ENCODE data around the gene GPR158.

The GPR158 gene

DNA sequence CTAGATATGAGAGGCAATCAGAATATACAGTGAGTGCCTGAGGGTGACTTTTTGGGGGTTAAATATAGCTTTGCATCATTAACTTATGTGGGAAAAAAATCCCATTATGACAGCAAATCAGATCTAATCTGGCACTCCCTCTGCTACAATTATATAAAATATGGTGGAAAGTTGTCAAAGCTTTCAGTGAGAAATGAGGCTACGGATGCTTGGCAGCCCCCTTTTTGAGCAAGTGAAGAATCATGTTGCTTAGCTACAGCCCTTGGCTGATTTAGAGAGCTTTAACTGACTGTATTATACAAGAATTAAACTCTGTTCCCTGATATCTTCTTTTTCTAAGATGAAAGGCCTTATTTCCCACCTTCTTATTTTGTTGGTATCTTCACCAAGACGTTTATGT is 57.4 kb downstream of the GPR158 start:
- no peak overlapping the region for H3K4me3 ChIP-seq (ENCODE audit: insufficient read depth, low read depth, low read length, poor library complexity, severe bottlenecking)
- H3K27ac ChIP-seq (ENCODE audit: insufficient read depth, low read length, poor library complexity, severe bottlenecking) = no peak overlapping the region
- H3K9me3 ChIP-seq (ENCODE audit: control insufficient read depth, low read length) = no peaks in the 10 kb centered on the region
- no peaks in the 10 kb centered on the region for H3K4me1 ChIP-seq (ENCODE audit: control insufficient read depth, insufficient read depth, low read length, poor library complexity, severe bottlenecking)
- DNase-seq = no peak
- no peaks in the 10 kb centered on the region for H3K36me3 ChIP-seq (ENCODE audit: control insufficient read depth, insufficient read depth, low read length)
- H3K27me3 ChIP-seq (replicated peaks; ENCODE audit: control insufficient read depth, insufficient read depth, low read length, poor library complexity, severe bottlenecking) = no peaks in the 10 kb centered on the region

DNA sequence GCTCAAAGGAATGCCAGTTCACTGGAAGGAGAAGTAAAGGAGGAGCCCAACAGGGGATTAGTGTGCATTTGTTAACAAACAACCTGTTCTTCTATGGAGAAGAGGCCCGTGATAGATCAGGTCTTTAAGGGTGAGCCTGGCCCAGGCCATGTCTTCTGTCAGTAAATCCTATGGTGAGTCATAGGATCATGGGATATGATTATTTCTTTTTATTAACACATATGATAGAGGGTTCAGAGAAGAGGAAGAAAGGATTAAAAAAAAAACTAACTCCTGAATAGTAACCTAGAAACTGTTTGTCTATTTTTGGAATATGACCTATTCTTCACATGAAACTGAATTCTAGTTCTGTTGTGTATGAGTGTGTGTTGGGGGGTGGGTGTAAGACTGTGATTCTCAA is 70.4 kb downstream of the GPR158 start:
- Histone ChIP-seq H3K4me1 (ENCODE audit: control insufficient read depth, insufficient read depth, low read length, poor library complexity, severe bottlenecking) (no peaks in the 10 kb centered on the region), H3K4me3 (ENCODE audit: insufficient read depth, low read depth, low read length, poor library complexity, severe bottlenecking) (no peak overlapping the region), H3K27me3 (replicated peaks; ENCODE audit: control insufficient read depth, insufficient read depth, low read length, poor library complexity, severe bottlenecking) (no peaks in the 10 kb centered on the region), H3K9me3 (ENCODE audit: control insufficient read depth, low read length) (no peaks in the 10 kb centered on the region), H3K36me3 (ENCODE audit: control insufficient read depth, insufficient read depth, low read length) (no peaks in the 10 kb centered on the region), H3K27ac (ENCODE audit: insufficient read depth, low read length, poor library complexity, severe bottlenecking) (no peak overlapping the region)
- no peak for DNase-seq

GRCh38 chr10:25257646-25258045 is 82.8 kb downstream of the GPR158 start:
- Histone ChIP-seq H3K27ac (ENCODE audit: insufficient read depth, low read length, poor library complexity, severe bottlenecking) (no peak overlapping the region), H3K9me3 (ENCODE audit: control insufficient read depth, low read length) (no peaks in the 10 kb centered on the region)

GRCh38 chr10:25261110-25261509 is 86.3 kb downstream of the GPR158 start:
- H3K27ac ChIP-seq (ENCODE audit: insufficient read depth, low read length, poor library complexity, severe bottlenecking) = no peak overlapping the region
- no peak overlapping the region for H3K4me3 ChIP-seq (ENCODE audit: insufficient read depth, low read depth, low read length, poor library complexity, severe bottlenecking)
- H3K4me1 ChIP-seq (ENCODE audit: control insufficient read depth, insufficient read depth, low read length, poor library complexity, severe bottlenecking) = no peaks in the 10 kb centered on the region
- DNase-seq = no peak
- H3K27me3 ChIP-seq (replicated peaks; ENCODE audit: control insufficient read depth, insufficient read depth, low read length, poor library complexity, severe bottlenecking) = no peaks in the 10 kb centered on the region
- no peaks in the 10 kb centered on the region for H3K9me3 ChIP-seq (ENCODE audit: control insufficient read depth, low read length)
- H3K36me3 ChIP-seq (ENCODE audit: control insufficient read depth, insufficient read depth, low read length) = no peaks in the 10 kb centered on the region

More at GRCh38 chr10:25257646-25258045, 82.8 kb downstream of the GPR158 start:
- Histone ChIP-seq H3K36me3 (ENCODE audit: control insufficient read depth, insufficient read depth, low read length) (no peaks in the 10 kb centered on the region), H3K4me1 (ENCODE audit: control insufficient read depth, insufficient read depth, low read length, poor library complexity, severe bottlenecking) (no peaks in the 10 kb centered on the region), H3K27me3 (replicated peaks; ENCODE audit: control insufficient read depth, insufficient read depth, low read length, poor library complexity, severe bottlenecking) (no peaks in the 10 kb centered on the region), H3K4me3 (ENCODE audit: insufficient read depth, low read depth, low read length, poor library complexity, severe bottlenecking) (no peak overlapping the region)
- DNase-seq = no peak

GRCh38 chr10:25261558-25261957 is 86.8 kb downstream of the GPR158 start:
- H3K4me1 ChIP-seq (ENCODE audit: control insufficient read depth, insufficient read depth, low read length, poor library complexity, severe bottlenecking) = no peaks in the 10 kb centered on the region
- no peaks in the 10 kb centered on the region for H3K27me3 ChIP-seq (replicated peaks; ENCODE audit: control insufficient read depth, insufficient read depth, low read length, poor library complexity, severe bottlenecking)
- no peaks in the 10 kb centered on the region for H3K9me3 ChIP-seq (ENCODE audit: control insufficient read depth, low read length)
- no peak overlapping the region for H3K27ac ChIP-seq (ENCODE audit: insufficient read depth, low read length, poor library complexity, severe bottlenecking)
- H3K36me3 ChIP-seq (ENCODE audit: control insufficient read depth, insufficient read depth, low read length) = no peaks in the 10 kb centered on the region
- DNase-seq = no peak
- no peak overlapping the region for H3K4me3 ChIP-seq (ENCODE audit: insufficient read depth, low read depth, low read length, poor library complexity, severe bottlenecking)

DNA sequence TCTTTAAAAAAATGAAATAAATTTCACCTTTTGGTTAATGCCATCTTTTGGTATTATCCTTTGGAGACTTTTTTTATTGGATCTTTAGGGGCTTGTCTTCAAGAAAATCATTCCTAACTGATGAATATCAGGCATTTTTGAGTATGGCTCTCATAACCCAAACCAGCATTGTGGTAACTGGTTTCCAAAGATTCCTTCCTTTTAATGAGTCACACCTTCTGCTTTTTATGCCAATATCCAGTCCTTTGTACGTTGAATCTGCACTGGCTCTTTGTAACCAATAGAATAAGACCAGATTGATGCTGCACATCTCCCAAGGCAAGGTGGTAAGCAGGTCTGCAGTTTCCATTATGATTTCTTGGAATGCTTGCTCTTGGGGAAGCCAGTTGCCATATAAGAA is 89.1 kb downstream of the GPR158 start:
- H3K36me3 ChIP-seq (ENCODE audit: control insufficient read depth, insufficient read depth, low read length) = no peaks in the 10 kb centered on the region
- H3K27ac ChIP-seq (ENCODE audit: insufficient read depth, low read length, poor library complexity, severe bottlenecking) = no peak overlapping the region
- no peak for DNase-seq
- no peaks in the 10 kb centered on the region for H3K4me1 ChIP-seq (ENCODE audit: control insufficient read depth, insufficient read depth, low read length, poor library complexity, severe bottlenecking)
- no peaks in the 10 kb centered on the region for H3K27me3 ChIP-seq (replicated peaks; ENCODE audit: control insufficient read depth, insufficient read depth, low read length, poor library complexity, severe bottlenecking)
- H3K4me3 ChIP-seq (ENCODE audit: insufficient read depth, low read depth, low read length, poor library complexity, severe bottlenecking) = no peak overlapping the region
- no peaks in the 10 kb centered on the region for H3K9me3 ChIP-seq (ENCODE audit: control insufficient read depth, low read length)

- H3K27me3 ChIP-seq (replicated peaks; ENCODE audit: control insufficient read depth, insufficient read depth, low read length, poor library complexity, severe bottlenecking) = no peaks in the 10 kb centered on the region
- no peaks in the 10 kb centered on the region for H3K4me1 ChIP-seq (ENCODE audit: control insufficient read depth, insufficient read depth, low read length, poor library complexity, severe bottlenecking)
- no peaks in the 10 kb centered on the region for H3K36me3 ChIP-seq (ENCODE audit: control insufficient read depth, insufficient read depth, low read length)
- no peak overlapping the region for H3K27ac ChIP-seq (ENCODE audit: insufficient read depth, low read length, poor library complexity, severe bottlenecking)
- no peak for DNase-seq
- no peak overlapping the region for H3K4me3 ChIP-seq (ENCODE audit: insufficient read depth, low read depth, low read length, poor library complexity, severe bottlenecking)
- no peaks in the 10 kb centered on the region for H3K9me3 ChIP-seq (ENCODE audit: control insufficient read depth, low read length)
Observed at GRCh38 chr10:25278180-25278579, 103.4 kb downstream of the GPR158 start.

DNA sequence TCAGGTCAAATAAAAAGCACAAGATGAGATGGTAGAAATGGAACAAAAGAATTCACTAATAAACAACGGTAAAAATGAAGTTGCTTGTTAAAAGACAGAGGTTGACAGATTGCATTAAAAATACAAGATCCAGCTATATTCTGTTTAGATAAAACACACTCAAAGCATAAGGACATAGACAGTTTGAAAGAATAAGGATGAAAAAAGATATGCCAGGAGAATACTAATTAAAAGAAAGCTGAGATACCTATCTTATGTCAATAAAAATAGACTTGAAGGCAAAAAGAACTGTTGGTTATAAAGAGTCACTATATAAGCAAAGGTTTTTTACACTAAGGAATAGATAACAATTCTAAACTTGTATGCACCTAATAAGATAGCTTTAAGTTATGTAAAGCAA is 105.3 kb downstream of the GPR158 start:
- H3K27me3 ChIP-seq (replicated peaks; ENCODE audit: control insufficient read depth, insufficient read depth, low read length, poor library complexity, severe bottlenecking) = no peaks in the 10 kb centered on the region
- H3K9me3 ChIP-seq (ENCODE audit: control insufficient read depth, low read length) = no peaks in the 10 kb centered on the region
- no peaks in the 10 kb centered on the region for H3K4me1 ChIP-seq (ENCODE audit: control insufficient read depth, insufficient read depth, low read length, poor library complexity, severe bottlenecking)
- H3K27ac ChIP-seq (ENCODE audit: insufficient read depth, low read length, poor library complexity, severe bottlenecking) = no peak overlapping the region
- no peaks in the 10 kb centered on the region for H3K36me3 ChIP-seq (ENCODE audit: control insufficient read depth, insufficient read depth, low read length)
- H3K4me3 ChIP-seq (ENCODE audit: insufficient read depth, low read depth, low read length, poor library complexity, severe bottlenecking) = no peak overlapping the region
- no peak for DNase-seq

DNA sequence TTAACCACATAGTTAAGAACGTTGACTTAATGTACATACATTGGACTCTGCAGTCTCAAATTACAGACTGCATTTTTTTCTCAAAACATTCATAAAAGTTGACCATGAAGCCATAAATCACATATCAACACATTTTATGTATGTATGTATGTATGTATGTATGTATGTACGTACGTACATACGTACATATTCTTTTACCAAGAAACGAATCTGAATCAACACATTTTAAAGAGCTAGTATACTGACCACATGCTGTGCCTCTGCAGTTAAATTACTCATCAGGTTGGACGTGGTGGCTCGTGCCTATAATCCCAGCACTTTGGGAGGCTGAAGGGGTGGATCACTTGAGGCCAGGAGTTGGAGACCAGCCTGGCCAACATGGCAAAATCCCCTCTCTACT is 105.8 kb downstream of the GPR158 start:
- Histone ChIP-seq H3K27ac (ENCODE audit: insufficient read depth, low read length, poor library complexity, severe bottlenecking) (no peak overlapping the region), H3K9me3 (ENCODE audit: control insufficient read depth, low read length) (no peaks in the 10 kb centered on the region), H3K4me1 (ENCODE audit: control insufficient read depth, insufficient read depth, low read length, poor library complexity, severe bottlenecking) (no peaks in the 10 kb centered on the region), H3K4me3 (ENCODE audit: insufficient read depth, low read depth, low read length, poor library complexity, severe bottlenecking) (no peak overlapping the region), H3K36me3 (ENCODE audit: control insufficient read depth, insufficient read depth, low read length) (no peaks in the 10 kb centered on the region), H3K27me3 (replicated peaks; ENCODE audit: control insufficient read depth, insufficient read depth, low read length, poor library complexity, severe bottlenecking) (no peaks in the 10 kb centered on the region)
- DNase-seq = no peak

DNA sequence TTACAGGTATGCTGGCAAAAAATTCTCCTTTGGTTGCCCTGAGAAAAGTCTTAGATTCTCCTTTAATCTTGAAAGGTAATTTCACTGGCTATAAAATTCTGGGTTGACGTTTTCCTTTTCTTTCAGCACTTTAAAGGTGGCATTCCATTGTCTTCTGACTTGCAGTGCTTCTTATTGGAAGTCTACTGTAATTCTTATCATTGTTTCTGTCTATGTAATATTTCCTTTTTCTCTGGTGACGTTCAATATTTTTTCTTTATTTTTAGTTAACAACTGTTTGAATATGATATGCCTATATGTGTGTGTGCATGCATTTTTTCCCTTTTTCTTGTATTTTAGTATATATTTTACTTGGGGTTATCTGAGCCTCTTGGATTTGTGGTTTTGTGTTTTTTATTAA is 111.0 kb downstream of the GPR158 start:
- Histone ChIP-seq H3K4me3 (ENCODE audit: insufficient read depth, low read depth, low read length, poor library complexity, severe bottlenecking) (no peak overlapping the region), H3K27me3 (replicated peaks; ENCODE audit: control insufficient read depth, insufficient read depth, low read length, poor library complexity, severe bottlenecking) (no peaks in the 10 kb centered on the region), H3K36me3 (ENCODE audit: control insufficient read depth, insufficient read depth, low read length) (no peaks in the 10 kb centered on the region), H3K4me1 (ENCODE audit: control insufficient read depth, insufficient read depth, low read length, poor library complexity, severe bottlenecking) (no peaks in the 10 kb centered on the region), H3K27ac (ENCODE audit: insufficient read depth, low read length, poor library complexity, severe bottlenecking) (no peak overlapping the region), H3K9me3 (ENCODE audit: control insufficient read depth, low read length) (no peaks in the 10 kb centered on the region)
- no peak for DNase-seq

DNA sequence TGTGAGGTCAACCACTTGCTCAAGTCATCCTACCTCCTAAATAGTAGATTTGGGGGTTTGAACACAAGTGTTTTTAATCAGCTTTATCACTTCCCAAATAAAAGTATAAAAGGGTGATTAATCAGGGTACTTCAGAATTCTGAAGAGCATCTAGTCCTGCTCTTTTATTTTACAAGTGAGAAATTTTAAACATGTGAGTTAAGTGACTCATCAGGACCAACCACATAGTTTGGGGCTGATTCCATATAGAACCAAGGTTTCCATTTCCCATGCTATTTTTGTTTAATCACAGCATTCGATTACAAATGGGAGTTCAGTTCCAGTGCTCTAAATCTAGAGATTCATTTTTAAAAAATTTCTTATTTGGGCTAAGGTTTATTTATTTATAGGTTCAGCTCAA is 113.4 kb downstream of the GPR158 start:
- DNase-seq = no peak
- no peaks in the 10 kb centered on the region for H3K36me3 ChIP-seq (ENCODE audit: control insufficient read depth, insufficient read depth, low read length)
- H3K4me1 ChIP-seq (ENCODE audit: control insufficient read depth, insufficient read depth, low read length, poor library complexity, severe bottlenecking) = no peaks in the 10 kb centered on the region
- no peaks in the 10 kb centered on the region for H3K27me3 ChIP-seq (replicated peaks; ENCODE audit: control insufficient read depth, insufficient read depth, low read length, poor library complexity, severe bottlenecking)
- no peak overlapping the region for H3K27ac ChIP-seq (ENCODE audit: insufficient read depth, low read length, poor library complexity, severe bottlenecking)
- no peaks in the 10 kb centered on the region for H3K9me3 ChIP-seq (ENCODE audit: control insufficient read depth, low read length)
- no peak overlapping the region for H3K4me3 ChIP-seq (ENCODE audit: insufficient read depth, low read depth, low read length, poor library complexity, severe bottlenecking)
